Loucy (cell line): ENCODE results near the gene GNA12.

Experiments used
- H2AFZ ChIP-seq: fragments of 200-600 bp; sonication (generic); 2 replicates; pipeline ENCODE4 v1.6.0; 2016; ENCODE audit warnings: antibody characterized with exemption, mild to moderate bottlenecking, low read length, moderate library complexity
- H3F3A ChIP-seq: fragments of 200-600 bp; 2 replicates; pipeline ENCODE4 v1.6.0; 2016; ENCODE audit warnings: antibody characterized with exemption, low read depth, mild to moderate bottlenecking
- H3K27me3 ChIP-seq: fragments of 200-600 bp; sonication (generic); 2 replicates; pipeline ENCODE4 v1.6.1; 2014; ENCODE audit warnings: low read length, mild to moderate bottlenecking; ENCODE audit not compliant: insufficient read depth, poor library complexity, severe bottlenecking
- H3K36me3 ChIP-seq: fragments of 200-600 bp; sonication (generic); 2 replicates; pipeline ENCODE4 v1.6.1; 2016; ENCODE audit warnings: low read length; ENCODE audit not compliant: insufficient read depth
- H3K4me1 ChIP-seq: fragments of 200-600 bp; sonication (generic); 2 replicates; pipeline ENCODE4 v1.5.1; 2014; ENCODE audit warnings: low read length, mild to moderate bottlenecking; ENCODE audit not compliant: insufficient read depth, poor library complexity, severe bottlenecking
- H3K4me2 ChIP-seq: fragments of 200-600 bp; sonication (generic); 2 replicates; pipeline ENCODE4 v1.6.0; 2014; ENCODE audit warnings: antibody characterized with exemption, low read length, low read depth, mild to moderate bottlenecking; ENCODE audit not compliant: poor library complexity, severe bottlenecking
- H3K4me3 ChIP-seq: fragments of 200-600 bp; sonication (generic); 2 replicates; pipeline ENCODE4 v1.5.1; 2014; ENCODE audit warnings: low read length, mild to moderate bottlenecking, mixed read lengths; ENCODE audit not compliant: poor library complexity, severe bottlenecking
- H3K79me2 ChIP-seq: fragments of 200-600 bp; sonication (generic); 2 replicates; pipeline ENCODE4 v1.6.1; 2014; ENCODE audit warnings: low read length; ENCODE audit not compliant: insufficient read depth
- H3K9ac ChIP-seq: fragments of 200-600 bp; sonication (generic); 2 replicates; pipeline ENCODE4 v1.6.0; 2014; ENCODE audit warnings: mild to moderate bottlenecking, low read depth, low read length, moderate library complexity; ENCODE audit not compliant: poor library complexity, severe bottlenecking
- H3K9me2 ChIP-seq: fragments of 200-600 bp; sonication (generic); replicated peaks from 2 replicates; pipeline ENCODE4 v1.6.1; 2016; ENCODE audit warnings: low read depth, low read length, mixed read lengths
- H3K9me3 ChIP-seq: fragments of 200-600 bp; sonication (generic); 2 replicates; pipeline ENCODE4 v1.6.1; 2014; ENCODE audit warnings: mild to moderate bottlenecking, antibody characterized with exemption, low read length, low read depth; ENCODE audit not compliant: insufficient read depth
- H4K20me1 ChIP-seq: fragments of 200-600 bp; sonication (generic); 2 replicates; pipeline ENCODE4 v1.6.0; 2014; ENCODE audit warnings: antibody characterized with exemption, low read length, mild to moderate bottlenecking; ENCODE audit not compliant: insufficient read depth, poor library complexity, severe bottlenecking
- EZH2phosphoT487 ChIP-seq: fragments of 200-600 bp; IDR thresholded peaks from 2 replicates; pipeline ENCODE4 v1.6.1; 2018; ENCODE audit warnings: antibody characterized with exemption, mild to moderate bottlenecking, moderate library complexity, borderline replicate concordance
- TF ChIP-seq, protein P1 (sequence below): fragments of 200-600 bp; sonication (generic); conservative IDR thresholded peaks from 2 replicates; pipeline ENCODE4 v1.5.1; 2014; ENCODE audit warnings: mild to moderate bottlenecking, antibody characterized with exemption, low read length

The GNA12 gene

GRCh38 chr7:2794836-2795636 is 49.1 kb downstream of the GNA12 start:
- H3K4me2 ChIP-seq = no peak overlapping the region
- no peaks in the 10 kb centered on the region for H3K27me3 ChIP-seq
- H3K4me1 ChIP-seq = peaks cover 27% of the 10 kb centered on the region
- peaks cover 68% of the 10 kb centered on the region for H3K79me2 ChIP-seq
- H3K4me3 ChIP-seq = no peak overlapping the region
- H2AFZ ChIP-seq = no peak overlapping the region
- H4K20me1 ChIP-seq = peaks cover 31% of the 10 kb centered on the region
- H3K9ac ChIP-seq = no peak overlapping the region
- H3K9me3 ChIP-seq = no peaks in the 10 kb centered on the region
- H3K36me3 ChIP-seq = peaks cover 48% of the 10 kb centered on the region
- no peaks in the 10 kb centered on the region for H3K9me2 ChIP-seq
- no peak for TF ChIP-seq EZH2phosphoT487
- TF ChIP-seq, protein P1, sequence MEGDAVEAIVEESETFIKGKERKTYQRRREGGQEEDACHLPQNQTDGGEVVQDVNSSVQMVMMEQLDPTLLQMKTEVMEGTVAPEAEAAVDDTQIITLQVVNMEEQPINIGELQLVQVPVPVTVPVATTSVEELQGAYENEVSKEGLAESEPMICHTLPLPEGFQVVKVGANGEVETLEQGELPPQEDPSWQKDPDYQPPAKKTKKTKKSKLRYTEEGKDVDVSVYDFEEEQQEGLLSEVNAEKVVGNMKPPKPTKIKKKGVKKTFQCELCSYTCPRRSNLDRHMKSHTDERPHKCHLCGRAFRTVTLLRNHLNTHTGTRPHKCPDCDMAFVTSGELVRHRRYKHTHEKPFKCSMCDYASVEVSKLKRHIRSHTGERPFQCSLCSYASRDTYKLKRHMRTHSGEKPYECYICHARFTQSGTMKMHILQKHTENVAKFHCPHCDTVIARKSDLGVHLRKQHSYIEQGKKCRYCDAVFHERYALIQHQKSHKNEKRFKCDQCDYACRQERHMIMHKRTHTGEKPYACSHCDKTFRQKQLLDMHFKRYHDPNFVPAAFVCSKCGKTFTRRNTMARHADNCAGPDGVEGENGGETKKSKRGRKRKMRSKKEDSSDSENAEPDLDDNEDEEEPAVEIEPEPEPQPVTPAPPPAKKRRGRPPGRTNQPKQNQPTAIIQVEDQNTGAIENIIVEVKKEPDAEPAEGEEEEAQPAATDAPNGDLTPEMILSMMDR = no peak
- no peaks in the 10 kb centered on the region for H3F3A ChIP-seq

DNA sequence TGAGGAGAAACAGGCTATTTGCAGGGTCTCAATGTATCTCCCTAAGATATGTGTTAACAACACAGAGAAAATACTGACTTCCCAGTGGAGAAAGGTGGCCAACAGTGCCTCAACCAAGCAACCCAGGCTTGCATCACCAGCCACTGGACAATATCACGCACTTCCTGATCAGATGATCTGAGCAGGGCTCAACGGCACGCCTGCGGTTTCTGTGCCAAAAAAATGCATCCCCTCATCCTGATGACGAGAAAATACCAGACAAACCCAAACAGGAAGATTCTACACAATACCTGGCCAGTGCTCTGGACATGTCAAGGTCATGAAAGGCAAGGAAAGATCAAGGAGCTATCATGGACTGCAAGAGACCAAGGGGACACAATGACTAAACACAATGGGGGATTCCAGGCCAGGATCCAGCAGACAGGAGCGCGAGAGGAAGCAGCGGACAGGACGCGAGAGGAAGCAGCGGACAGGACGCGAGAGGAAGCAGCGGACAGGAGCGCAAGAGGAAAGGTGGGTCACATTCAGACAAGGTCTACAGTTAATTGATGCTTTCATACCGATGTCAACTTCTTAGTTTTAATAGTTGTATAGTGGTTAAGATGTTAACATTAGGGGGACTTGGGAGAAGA is 51.1 kb downstream of the GNA12 start:
- Histone ChIP-seq H4K20me1 (peaks cover 17% of the 10 kb centered on the region), H3K79me2 (peaks cover 54% of the 10 kb centered on the region), H3K36me3 (peaks cover 63% of the 10 kb centered on the region)

GRCh38 chr7:2792235-2792634 is 51.9 kb downstream of the GNA12 start:
- no peaks in the 10 kb centered on the region for H3K9me3 ChIP-seq
- peaks cover 69% of the 10 kb centered on the region for H3K36me3 ChIP-seq
- TF ChIP-seq, protein P1 = no peak
- TF ChIP-seq EZH2phosphoT487 = no peak
- no peak overlapping the region for H2AFZ ChIP-seq
- H4K20me1 ChIP-seq = peaks cover 10% of the 10 kb centered on the region
- H3K4me2 ChIP-seq = no peak overlapping the region
- no peaks in the 10 kb centered on the region for H3K27me3 ChIP-seq
- peaks cover 52% of the 10 kb centered on the region for H3K79me2 ChIP-seq
- no peaks in the 10 kb centered on the region for H3F3A ChIP-seq
- no peaks in the 10 kb centered on the region for H3K4me1 ChIP-seq
- no peak overlapping the region for H3K9ac ChIP-seq
- H3K9me2 ChIP-seq = no peaks in the 10 kb centered on the region
- no peak overlapping the region for H3K4me3 ChIP-seq

More for the DNA sequence above, 51.1 kb downstream of the GNA12 start:
- no peak overlapping the region for H2AFZ ChIP-seq
- H3K4me3 ChIP-seq = no peak overlapping the region
- H3K9ac ChIP-seq = no peak overlapping the region
- no peak overlapping the region for H3K4me2 ChIP-seq
- TF ChIP-seq EZH2phosphoT487 = no peak
- TF ChIP-seq, protein P1 = no peak
- H3K9me2 ChIP-seq = no peaks in the 10 kb centered on the region
- H3K9me3 ChIP-seq = no peaks in the 10 kb centered on the region
- no peaks in the 10 kb centered on the region for H3F3A ChIP-seq
- H3K4me1 ChIP-seq = peaks cover 6% of the 10 kb centered on the region
- no peaks in the 10 kb centered on the region for H3K27me3 ChIP-seq
